Tibial nerve (tissue), 4 donors: Measurements from ENCODE around the gene CAMK2D. TPM values are rescaled to one million over a fixed set of nuclear protein-coding genes. Genes with fewer than 3 reads are reported as not detected.
A peak's percentile ranks its signal among the peaks of the same experiment; 100 is the strongest.

ENCODE experiments used
- DNase-seq, 2 donors: peaks; one replicate each; pipeline ENCODE4 v3.0.0-alpha.2; 2019; ENCODE audit warnings: low spot score in 2 of 2
- H3K27ac ChIP-seq, 4 donors: fragments of 200-600 bp; sonication (generic) in 3 of 4; one replicate each; pipeline ENCODE4 v1.5.1; 2017 to 2019; ENCODE audit warnings: mild to moderate bottlenecking in 1 of 4
- H3K27me3 ChIP-seq, 2 donors: fragments of 200-600 bp; sonication (generic) in 1 of 2; one replicate each; pipeline versions ENCODE4 v1.5.1 to v1.6.0; 2017 to 2019
- H3K36me3 ChIP-seq, 3 donors: fragments of 200-600 bp; sonication (generic); one replicate each; pipeline ENCODE4 v1.5.1; 2018 to 2019
- H3K4me1 ChIP-seq, 4 donors: fragments of 200-600 bp; sonication (generic) in 3 of 4; one replicate each; pipeline ENCODE4 v1.5.1; 2017 to 2019
- H3K4me3 ChIP-seq, 4 donors: fragments of 200-600 bp; sonication (generic) in 3 of 4; one replicate each; pipeline ENCODE4 v1.5.1; 2017 to 2019; ENCODE audit warnings: mild to moderate bottlenecking in 1 of 4, moderate library complexity in 1 of 4
- H3K9me3 ChIP-seq, 4 donors: fragments of 200-600 bp; sonication (generic) in 3 of 4; one replicate each; pipeline ENCODE4 v1.5.1; 2017 to 2019
- CTCF ChIP-seq, 5 experiments: fragments of 200-600 bp in 3 of 5; fragments of 450-650 bp in 2 of 5; sonication (generic) in 3 of 5; IDR thresholded peaks; one replicate each; pipeline ENCODE4 v1.5.1; 2016 to 2019; ENCODE audit warnings: antibody characterized with exemption in 5 of 5, mild to moderate bottlenecking in 3 of 5, moderate library complexity in 2 of 5
- EP300 ChIP-seq, 2 donors: sonication (generic); formaldehyde crosslinking; IDR thresholded peaks; one replicate each; pipeline ENCODE4 v1.6.1; 2017; ENCODE audit warnings: antibody characterized with exemption in 2 of 2, mild to moderate bottlenecking in 1 of 2
- POLR2A ChIP-seq, 2 donors: fragments of 450-650 bp; IDR thresholded peaks; one replicate each; pipeline ENCODE4 v1.6.1; 2017; ENCODE audit warnings: antibody characterized with exemption in 2 of 2, mild to moderate bottlenecking in 2 of 2, moderate library complexity in 2 of 2
- WGBS, 2 donors: methylation state at CpG; one replicate each; pipeline ENCODE4 v1.1.5; 2018; 5-methylcytosine and 5-hydroxymethylcytosine counted together
- total RNA-seq, 4 donors: library from RNA; depleted of rRNA; stranded (reverse); fragments of >200 nt; gene quantifications; one replicate each; pipeline ENCODE4 v1.1.0, GENCODE V29; 2016

The CAMK2D gene
- total RNA-seq, 4 donors from 2014 or later = 30.3 to 58.5 (median 34.6) TPM

GRCh38 chr4:113511944-113512343 lies 249.6 kb downstream of the CAMK2D start:
- 79 to 82% methylated on average over 2 of the region's 2 CpGs for WGBS, 2 donors
- TF ChIP-seq POLR2A (IDR thresholded peaks at IDR 0.05) (no peak), EP300 (IDR thresholded peaks at IDR 0.05) (no peak), CTCF (IDR thresholded peaks at IDR 0.05) (no peak)

GRCh38 chr4:113509851-113510250 lies 251.7 kb downstream of the CAMK2D start:
- TF ChIP-seq EP300 (IDR thresholded peaks at IDR 0.05) (no peak), CTCF (IDR thresholded peaks at IDR 0.05) (no peak), POLR2A (IDR thresholded peaks at IDR 0.05) (no peak)
- Histone ChIP-seq H3K27me3 (no peaks in the 10 kb centered on the region), H3K4me1 (no peaks in the 10 kb centered on the region), H3K9me3 (no peaks in the 10 kb centered on the region), H3K4me3 (no peak overlapping the region), H3K27ac (no peak overlapping the region), H3K36me3 (peaks cover 2 to 46% (median 6%) of the 10 kb centered on the region in 3 donors)
- WGBS, 2 donors = 90 to 100% methylated on average over 1 of the region's 1 CpG
- DNase-seq = no peak

More at GRCh38 chr4:113511944-113512343, 249.6 kb downstream of the CAMK2D start:
- Histone ChIP-seq H3K27ac (no peak overlapping the region), H3K4me1 (no peaks in the 10 kb centered on the region), H3K9me3 (no peaks in the 10 kb centered on the region), H3K36me3 (peaks cover 2 to 41% (median 6%) of the 10 kb centered on the region in 3 donors), H3K4me3 (no peak overlapping the region), H3K27me3 (no peaks in the 10 kb centered on the region)
- DNase-seq = no peak

GRCh38 chr4:113505044-113505443 lies 256.5 kb downstream of the CAMK2D start:
- no peaks in the 10 kb centered on the region for H3K4me1 ChIP-seq
- H3K27me3 ChIP-seq = no peaks in the 10 kb centered on the region
- WGBS, 2 donors = 83 to 90% methylated on average over 5 of the region's 5 CpGs
- no peak overlapping the region for H3K27ac ChIP-seq
- H3K9me3 ChIP-seq = no peaks in the 10 kb centered on the region
- no peak overlapping the region for H3K4me3 ChIP-seq
- H3K36me3 ChIP-seq = peaks cover 0 to 18% (median under 1%) of the 10 kb centered on the region in 3 donors
- no peak for TF ChIP-seq POLR2A (IDR thresholded peaks at IDR 0.05)
- TF ChIP-seq CTCF (IDR thresholded peaks at IDR 0.05) = no peak
- TF ChIP-seq EP300 (IDR thresholded peaks at IDR 0.05) = no peak
- no peak for DNase-seq

- Histone ChIP-seq H3K27me3 (no peaks in the 10 kb centered on the region), H3K4me1 (no peaks in the 10 kb centered on the region), H3K36me3 (peaks cover 0 to 18% (median 2%) of the 10 kb centered on the region in 3 donors), H3K9me3 (no peaks in the 10 kb centered on the region), H3K4me3 (no peak overlapping the region), H3K27ac (no peak overlapping the region)
- DNase-seq = no peak
- 71 to 74% methylated on average over 3 of the region's 3 CpGs for WGBS, 2 donors
- TF ChIP-seq CTCF (IDR thresholded peaks at IDR 0.05) = no peak
- no peak for TF ChIP-seq POLR2A (IDR thresholded peaks at IDR 0.05)
- TF ChIP-seq EP300 (IDR thresholded peaks at IDR 0.05) = no peak
These were observed 257.1 kb downstream of the CAMK2D start for GRCh38 chr4:113504422-113504821.

- Histone ChIP-seq H3K36me3 (peaks cover 0 to 14% (median 2%) of the 10 kb centered on the region in 3 donors), H3K4me3 (no peak overlapping the region), H3K27me3 (no peaks in the 10 kb centered on the region), H3K9me3 (no peaks in the 10 kb centered on the region), H3K27ac (peak overlapping the region in 1 of 4 donors; percentile 71), H3K4me1 (no peaks in the 10 kb centered on the region)
- DNase-seq = no peak
- TF ChIP-seq EP300 (IDR thresholded peaks at IDR 0.05) (no peak), POLR2A (IDR thresholded peaks at IDR 0.05) (no peak), CTCF (IDR thresholded peaks at IDR 0.05) (no peak)
These were observed 257.8 kb downstream of the CAMK2D start for GRCh38 chr4:113503691-113504090.
